ENCODE measurements around the gene AKR1B15.

DNA sequence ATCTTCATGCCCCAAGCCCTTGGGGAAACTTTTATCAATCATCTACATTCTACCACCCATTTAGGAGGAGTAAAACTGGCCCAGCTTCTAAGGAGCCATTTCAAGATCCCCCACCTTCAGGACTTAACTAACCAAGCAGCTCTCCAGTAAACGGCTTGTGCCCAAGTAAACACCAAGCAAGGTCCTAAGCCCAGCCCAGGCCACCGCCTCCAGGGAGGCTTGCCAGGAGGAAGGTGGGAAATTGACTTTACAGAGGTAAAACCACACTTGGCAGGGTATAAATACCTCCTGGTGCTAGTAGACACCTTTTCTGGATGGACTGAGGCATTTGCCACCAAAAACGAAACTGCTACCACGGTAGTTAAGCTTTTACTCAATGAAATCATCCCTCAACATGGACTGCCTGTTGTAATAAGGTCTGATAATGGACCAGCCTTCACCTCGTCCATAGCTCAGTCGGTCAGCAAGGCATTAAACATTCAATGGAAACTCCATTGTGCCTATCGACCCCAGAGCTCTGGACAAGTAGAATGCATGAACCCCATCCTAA is 5.6 kb downstream of the AKR1B15 start:
- TF ChIP-seq, protein P1, sequence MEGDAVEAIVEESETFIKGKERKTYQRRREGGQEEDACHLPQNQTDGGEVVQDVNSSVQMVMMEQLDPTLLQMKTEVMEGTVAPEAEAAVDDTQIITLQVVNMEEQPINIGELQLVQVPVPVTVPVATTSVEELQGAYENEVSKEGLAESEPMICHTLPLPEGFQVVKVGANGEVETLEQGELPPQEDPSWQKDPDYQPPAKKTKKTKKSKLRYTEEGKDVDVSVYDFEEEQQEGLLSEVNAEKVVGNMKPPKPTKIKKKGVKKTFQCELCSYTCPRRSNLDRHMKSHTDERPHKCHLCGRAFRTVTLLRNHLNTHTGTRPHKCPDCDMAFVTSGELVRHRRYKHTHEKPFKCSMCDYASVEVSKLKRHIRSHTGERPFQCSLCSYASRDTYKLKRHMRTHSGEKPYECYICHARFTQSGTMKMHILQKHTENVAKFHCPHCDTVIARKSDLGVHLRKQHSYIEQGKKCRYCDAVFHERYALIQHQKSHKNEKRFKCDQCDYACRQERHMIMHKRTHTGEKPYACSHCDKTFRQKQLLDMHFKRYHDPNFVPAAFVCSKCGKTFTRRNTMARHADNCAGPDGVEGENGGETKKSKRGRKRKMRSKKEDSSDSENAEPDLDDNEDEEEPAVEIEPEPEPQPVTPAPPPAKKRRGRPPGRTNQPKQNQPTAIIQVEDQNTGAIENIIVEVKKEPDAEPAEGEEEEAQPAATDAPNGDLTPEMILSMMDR (conservative IDR thresholded peaks at IDR 0.05), result no peak
- TF ChIP-seq ZFX (IDR thresholded peaks at IDR 0.05), result no peak

All from C4-2B (cell line).